ENCODE results near the gene PUM1.

The PUM1 gene

GRCh38 chr1:31029026-31029425 is 36.5 kb downstream of the PUM1 start:
- in situ Hi-C loops (cut with MboI; ENCODE audit: low sequenced_read_pairs, unreplicated experiment), result no loop called here
- no peak for DNase-seq (ENCODE audit: low spot score)
- no peak for TF ChIP-seq CTCF (IDR thresholded peaks at IDR 0.05; ENCODE audit: borderline replicate concordance, control extremely low read depth, extremely low read depth, insufficient read depth, missing control alignments)

- peak; percentile 60 for DNase-seq (ENCODE audit: low spot score)
- in situ Hi-C loops (cut with MboI; ENCODE audit: low sequenced_read_pairs, unreplicated experiment), result no loop called here
- TF ChIP-seq CTCF (IDR thresholded peaks at IDR 0.05; ENCODE audit: borderline replicate concordance, control extremely low read depth, extremely low read depth, insufficient read depth, missing control alignments), result no peak
Observed at GRCh38 chr1:31027693-31028526, 37.6 kb downstream of the PUM1 start.

GRCh38 chr1:31022259-31022658 is 43.3 kb downstream of the PUM1 start:
- DNase-seq (ENCODE audit: low spot score), result no peak
- in situ Hi-C loops (cut with MboI; ENCODE audit: low sequenced_read_pairs, unreplicated experiment), result no loop called here
- no peak for TF ChIP-seq CTCF (IDR thresholded peaks at IDR 0.05; ENCODE audit: borderline replicate concordance, control extremely low read depth, extremely low read depth, insufficient read depth, missing control alignments)

- in situ Hi-C loops (cut with MboI; ENCODE audit: low sequenced_read_pairs, unreplicated experiment), result no loop called here
- no peak for DNase-seq (ENCODE audit: low spot score)
- no peak for TF ChIP-seq CTCF (IDR thresholded peaks at IDR 0.05; ENCODE audit: borderline replicate concordance, control extremely low read depth, extremely low read depth, insufficient read depth, missing control alignments)
Observed at GRCh38 chr1:31020007-31020790, 45.3 kb downstream of the PUM1 start.

GRCh38 chr1:31019401-31019800 is 46.1 kb downstream of the PUM1 start:
- in situ Hi-C loops (cut with MboI; ENCODE audit: low sequenced_read_pairs, unreplicated experiment), result no loop called here
- TF ChIP-seq CTCF (IDR thresholded peaks at IDR 0.05; ENCODE audit: borderline replicate concordance, control extremely low read depth, extremely low read depth, insufficient read depth, missing control alignments), result no peak
- DNase-seq (ENCODE audit: low spot score), result no peak

GRCh38 chr1:31016868-31017267 is 48.6 kb downstream of the PUM1 start:
- DNase-seq (ENCODE audit: low spot score), result no peak
- TF ChIP-seq CTCF (IDR thresholded peaks at IDR 0.05; ENCODE audit: borderline replicate concordance, control extremely low read depth, extremely low read depth, insufficient read depth, missing control alignments), result no peak
- in situ Hi-C loops (cut with MboI; ENCODE audit: low sequenced_read_pairs, unreplicated experiment), result no loop called here

All from GM13976 (cell line).